ENCODE measurements around the gene PERCC1.

PERCC1 gene

GRCh38 chr16:1392826-1393225 is 38.1 kb upstream of the PERCC1 start:
- DNase-seq (ENCODE audit: low spot score): no peak
- TF ChIP-seq CTCF (IDR thresholded peaks at IDR 0.05; ENCODE audit: extremely low read depth, missing control alignments): no peak

- TF ChIP-seq CTCF (IDR thresholded peaks at IDR 0.05; ENCODE audit: extremely low read depth, missing control alignments): no peak
- DNase-seq (ENCODE audit: low spot score): no peak
Observed at GRCh38 chr16:1393613-1394176, 37.2 kb upstream of the PERCC1 start.

GRCh38 chr16:1394367-1394951 is 36.4 kb upstream of the PERCC1 start:
- no peak for DNase-seq (ENCODE audit: low spot score)
- TF ChIP-seq CTCF (IDR thresholded peaks at IDR 0.05; ENCODE audit: extremely low read depth, missing control alignments): no peak

GRCh38 chr16:1395444-1396031 is 35.3 kb upstream of the PERCC1 start:
- TF ChIP-seq CTCF (IDR thresholded peaks at IDR 0.05; ENCODE audit: extremely low read depth, missing control alignments): no peak
- DNase-seq (ENCODE audit: low spot score): no peak

- no peak for DNase-seq (ENCODE audit: low spot score)
- no peak for TF ChIP-seq CTCF (IDR thresholded peaks at IDR 0.05; ENCODE audit: extremely low read depth, missing control alignments)
Observed at GRCh38 chr16:1397779-1398178, 33.1 kb upstream of the PERCC1 start.

- no peak for DNase-seq (ENCODE audit: low spot score)
- TF ChIP-seq CTCF (IDR thresholded peaks at IDR 0.05; ENCODE audit: extremely low read depth, missing control alignments): no peak
Observed at GRCh38 chr16:1398351-1398750, 32.5 kb upstream of the PERCC1 start.

- no peak for DNase-seq (ENCODE audit: low spot score)
- TF ChIP-seq CTCF (IDR thresholded peaks at IDR 0.05; ENCODE audit: extremely low read depth, missing control alignments): no peak
Observed at GRCh38 chr16:1398826-1399581, 31.9 kb upstream of the PERCC1 start.
